GM12891 (cell line): ENCODE results near the gene MAPKAPK5.
"Not testable (repeated sequence)": the region's sequence is repeated elsewhere in the genome, so short reads cannot be mapped to it uniquely, and the experiment has no call there.

Experiments
- POLR2A ChIP-seq: IDR thresholded peaks from 2 replicates; pipeline ENCODE4 v1.6.1; 2011; ENCODE audit warnings: low read depth, low read length, control low read depth
- POLR2AphosphoS5 ChIP-seq: IDR thresholded peaks from 2 replicates; pipeline ENCODE4 v1.6.1; 2011; ENCODE audit warnings: low read depth, low read length, control low read depth
- POU2F2 ChIP-seq: IDR thresholded peaks from 2 replicates; pipeline ENCODE4 v1.6.1; 2011; ENCODE audit warnings: low read depth, mild to moderate bottlenecking, control low read depth, low read length, moderate library complexity
- TAF1 ChIP-seq: IDR thresholded peaks from 2 replicates; pipeline ENCODE4 v1.6.1; 2011; ENCODE audit warnings: low read depth, low read length, control low read depth

DNA sequence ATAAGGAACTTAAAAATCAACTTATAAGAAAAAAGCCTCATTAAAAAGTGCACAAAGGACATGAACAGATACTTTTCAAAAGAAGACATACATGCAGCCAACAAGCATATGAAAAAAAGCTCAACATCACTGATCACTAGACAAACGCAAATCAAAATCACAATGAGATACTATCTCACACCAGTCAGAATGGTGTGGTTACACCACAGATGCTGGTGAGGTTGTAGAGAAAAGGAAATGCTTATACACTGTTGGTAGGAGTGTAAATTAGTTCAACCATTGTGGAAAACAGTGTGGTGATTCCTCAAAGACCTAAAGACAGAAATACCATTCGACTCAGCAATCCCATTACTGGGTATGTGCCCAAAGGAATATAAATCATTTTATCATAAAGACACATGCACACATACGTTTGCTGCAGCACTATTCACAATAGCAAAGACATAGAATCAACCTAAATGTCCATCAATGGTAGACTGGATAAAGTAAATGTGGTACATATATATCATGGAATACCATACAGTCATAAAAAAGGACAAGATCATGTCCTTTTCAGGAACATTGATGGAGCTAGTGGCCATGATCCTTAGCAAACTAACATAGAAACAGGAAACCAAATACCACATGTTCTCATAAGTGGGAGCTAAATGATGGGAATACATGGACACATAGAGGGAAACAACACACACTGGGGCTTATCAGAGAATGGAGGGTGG lies 109.1 kb downstream of the MAPKAPK5 start:
- not testable (repeated sequence) for TF ChIP-seq POLR2A, POLR2AphosphoS5, TAF1, POU2F2
